ENCODE data around the gene CHST8.

- TF ChIP-seq GATA3 (IDR thresholded peaks at IDR 0.05; ENCODE audit: low read depth, low read length) (no peak), GATA2 (IDR thresholded peaks at IDR 0.05; ENCODE audit: low read depth, low read length) (no peak)
Measured at GRCh38 chr19:33602576-33603204, 19.1 kb upstream of the CHST8 start.
